Right lobe of liver (tissue), 4 donors: Measurements from ENCODE around the gene SH3BGRL2.

Experiments used
- CTCF ChIP-seq, 4 donors: fragments of 200-600 bp in 3 of 4; fragments of 450-650 bp in 1 of 4; IDR thresholded peaks; one replicate each; pipeline versions ENCODE4 v1.5.1 to v1.8.0; 2016 to 2022; ENCODE audit warnings: antibody characterized with exemption in 4 of 4, mild to moderate bottlenecking in 2 of 4
- POLR2A ChIP-seq: fragments of 450-650 bp; IDR thresholded peaks from one replicate; pipeline ENCODE4 v1.6.1; 2017; ENCODE audit warnings: antibody characterized with exemption, mild to moderate bottlenecking
- donor health status: DM: no; HTN: no; CAD: no.
- donor health status: DM: no; HTN: no; CAD: no.
- donor health status: DM: no; HTN: yes; CAD: no.

DNA sequence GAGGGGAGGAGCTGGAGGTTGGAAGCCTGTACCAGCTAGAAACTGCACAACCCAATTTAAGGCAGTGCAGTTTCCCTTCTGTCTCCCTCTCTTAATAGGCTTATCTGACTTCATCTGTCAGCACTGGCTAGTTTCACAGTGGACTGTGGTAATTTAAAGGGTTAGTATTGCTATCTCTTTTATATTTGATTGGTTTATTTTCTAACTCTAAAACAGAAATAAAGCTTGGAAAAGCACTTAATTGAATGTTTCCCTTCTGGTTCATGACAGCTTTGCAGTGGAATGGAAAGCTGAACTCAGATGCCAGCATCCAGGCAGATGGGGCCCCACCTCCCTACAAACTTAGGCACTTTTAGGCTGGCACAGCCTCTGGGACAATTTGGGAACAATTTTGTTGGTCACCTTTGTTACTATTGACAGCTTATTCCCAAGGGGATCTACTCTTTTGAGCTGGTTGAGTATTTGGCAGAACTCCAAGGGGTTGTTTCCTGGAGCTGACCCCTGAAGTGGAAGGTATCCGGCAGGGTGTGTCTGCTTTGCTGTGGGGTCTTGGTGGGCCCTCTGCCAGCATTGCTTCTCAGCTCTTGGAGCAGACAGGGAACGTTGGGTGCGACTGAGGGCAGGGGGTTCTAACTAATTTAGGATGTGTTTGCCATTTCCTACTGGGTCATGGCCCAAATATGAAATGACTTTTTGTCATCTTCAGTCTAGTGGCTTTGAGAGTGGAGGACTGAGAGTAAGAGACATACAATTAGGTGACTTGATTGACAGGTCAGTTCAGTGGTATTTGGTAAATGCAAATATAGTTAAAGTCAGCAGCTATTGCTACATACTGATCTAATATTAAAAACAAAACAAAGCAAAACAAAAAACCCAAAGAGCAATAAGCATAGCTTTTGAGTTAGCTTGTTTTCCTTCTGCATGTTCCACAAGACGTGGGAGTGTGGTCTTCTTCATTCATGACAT is 9.3 kb downstream of the SH3BGRL2 start:
- no peak for TF ChIP-seq CTCF (IDR thresholded peaks at IDR 0.05)
- TF ChIP-seq POLR2A: no peak
